Measurements from ENCODE around the gene KDM5B. TPM values are rescaled to one million over a fixed set of nuclear protein-coding genes. Genes with fewer than 3 reads are reported as not detected.

The KDM5B gene
- polyA plus RNA-seq, 3 donors = 3.4 to 12.5 (median 10.6) TPM

- Mint-ChIP-seq H3K9me3 (no peaks in the 10 kb centered on the region), H3K27me3 (ENCODE audit: low read depth in 3 of 3) (peaks cover 56 to 76% (median 65%) of the 10 kb centered on the region in 3 donors), H3K27ac (peak overlapping the region in 1 of 7 donors; percentile 41), H3K4me1 (peaks cover 9% of the 10 kb centered on the region), H3K4me3 (peak overlapping the region in 1 of 2 donors; percentile 65), H3K36me3 (no peaks in the 10 kb centered on the region)
- intact Hi-C loops (cut with micrococcal nuclease) = no loop called here
- Histone ChIP-seq H3K9ac (ENCODE audit: insufficient read depth, low read length, poor library complexity, severe bottlenecking) (no peak overlapping the region), H4K20me1 (ENCODE audit: insufficient read depth, low read length) (no peaks in the 10 kb centered on the region), H3K9me3 (replicated peaks in 1 of 2; ENCODE audit: control insufficient read depth in 1 of 2, insufficient read depth in 1 of 2, low read length in 2 of 2) (no peaks in the 10 kb centered on the region), H3K4me3 (replicated peaks in 1 of 3; ENCODE audit: low read depth in 2 of 3, low read length in 3 of 3) (no peak overlapping the region), H3K36me3 (replicated peaks in 1 of 2; ENCODE audit: control insufficient read depth in 1 of 2, insufficient read depth in 2 of 2, low read length in 2 of 2) (no peaks in the 10 kb centered on the region), H3K79me2 (ENCODE audit: insufficient read depth, low read length) (no peaks in the 10 kb centered on the region), H3K27ac (ENCODE audit: low read depth in 1 of 2, low read length in 2 of 2) (no peak overlapping the region), H3K4me1 (ENCODE audit: control insufficient read depth in 1 of 2, insufficient read depth in 2 of 2, low read length in 2 of 2) (peaks cover 5% of the 10 kb centered on the region in 2 donors), H3K27me3 (ENCODE audit: control insufficient read depth in 2 of 2, insufficient read depth in 2 of 2, low read length in 2 of 2) (peaks cover 43 to 82% of the 10 kb centered on the region in 2 donors), H2AFZ (ENCODE audit: insufficient read depth, low read depth, low read length, poor library complexity, severe bottlenecking) (no peak overlapping the region), H3K4me2 (replicated peaks; ENCODE audit: extremely low read depth, low read length, poor library complexity, severe bottlenecking) (no peak overlapping the region)
- no peak for DNase-seq
- WGBS (ENCODE audit: insufficient coverage) = 50% methylated on average over 2 of the region's 5 CpGs
- no peak for TF ChIP-seq CTCF (IDR thresholded peaks at IDR 0.05)
Observed at GRCh38 chr1:202702088-202702487, 106.1 kb downstream of the KDM5B start.

DNA sequence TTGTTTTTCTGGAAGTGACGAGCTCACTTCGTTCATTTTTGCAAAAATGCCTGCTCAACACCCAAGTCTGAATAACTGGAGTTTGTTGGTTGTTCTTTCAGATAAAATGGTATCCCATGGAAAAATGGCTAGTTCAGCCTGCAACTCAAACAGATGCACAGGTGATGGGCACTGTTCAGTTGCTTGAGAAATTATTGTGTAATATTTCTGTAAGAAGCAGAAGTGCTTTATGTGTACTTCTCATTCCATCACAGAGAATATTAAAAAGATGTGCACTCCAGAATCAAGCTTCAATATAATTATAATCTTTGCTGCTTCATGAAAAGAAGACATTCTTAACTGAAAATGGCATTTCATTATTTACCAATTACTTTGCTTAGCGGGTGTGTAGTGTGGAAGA is 107.0 kb downstream of the KDM5B start:
- no peak for TF ChIP-seq CTCF (IDR thresholded peaks at IDR 0.05)
- H3K9me3 Mint-ChIP-seq = no peaks in the 10 kb centered on the region
- no peak overlapping the region for H3K27ac ChIP-seq (ENCODE audit: low read depth in 1 of 2, low read length in 2 of 2)
- H3K4me1 ChIP-seq (ENCODE audit: control insufficient read depth in 1 of 2, insufficient read depth in 2 of 2, low read length in 2 of 2) = peaks cover 5% of the 10 kb centered on the region in 2 donors
- H3K27me3 ChIP-seq (ENCODE audit: control insufficient read depth in 2 of 2, insufficient read depth in 2 of 2, low read length in 2 of 2) = peaks cover 47 to 82% of the 10 kb centered on the region in 2 donors
- no peaks in the 10 kb centered on the region for H3K79me2 ChIP-seq (ENCODE audit: insufficient read depth, low read length)
- H2AFZ ChIP-seq (ENCODE audit: insufficient read depth, low read depth, low read length, poor library complexity, severe bottlenecking) = no peak overlapping the region
- no peaks in the 10 kb centered on the region for H3K36me3 ChIP-seq (replicated peaks in 1 of 2; ENCODE audit: control insufficient read depth in 1 of 2, insufficient read depth in 2 of 2, low read length in 2 of 2)
- peaks cover 9% of the 10 kb centered on the region for H3K4me1 Mint-ChIP-seq
- no peak for DNase-seq
- H4K20me1 ChIP-seq (ENCODE audit: insufficient read depth, low read length) = no peaks in the 10 kb centered on the region
- H3K27ac Mint-ChIP-seq = no peak overlapping the region
- WGBS (ENCODE audit: insufficient coverage) = no CpG with 5 or more reads among the region's 3 CpGs
- intact Hi-C loops (cut with micrococcal nuclease) = no loop called here
- H3K4me2 ChIP-seq (replicated peaks; ENCODE audit: extremely low read depth, low read length, poor library complexity, severe bottlenecking) = no peak overlapping the region
- no peak overlapping the region for H3K9ac ChIP-seq (ENCODE audit: insufficient read depth, low read length, poor library complexity, severe bottlenecking)
- H3K4me3 ChIP-seq (replicated peaks in 1 of 3; ENCODE audit: low read depth in 2 of 3, low read length in 3 of 3) = no peak overlapping the region
- peak overlapping the region in 1 of 2 donors; percentile 11 for H3K4me3 Mint-ChIP-seq
- peaks cover 55 to 76% (median 64%) of the 10 kb centered on the region in 3 donors for H3K27me3 Mint-ChIP-seq (ENCODE audit: low read depth in 3 of 3)
- no peaks in the 10 kb centered on the region for H3K36me3 Mint-ChIP-seq
- H3K9me3 ChIP-seq (replicated peaks in 1 of 2; ENCODE audit: control insufficient read depth in 1 of 2, insufficient read depth in 1 of 2, low read length in 2 of 2) = no peaks in the 10 kb centered on the region

All from CD14-positive monocyte (primary cell).